Stomach smooth muscle (tissue), 2 donors: ENCODE measurements around the gene ERFE.

Source experiments
- H3K27ac ChIP-seq: one replicate; pipeline ENCODE4 v1.7.0; 2013; ENCODE audit warnings: mild to moderate bottlenecking, low read length, inconsistent platforms
- H3K27me3 ChIP-seq, 2 donors: one replicate each; pipeline ENCODE4 v1.7.0; 2013; ENCODE audit warnings: low read length in 2 of 2; ENCODE audit not compliant: insufficient read depth in 2 of 2, control insufficient read depth in 1 of 2
- H3K36me3 ChIP-seq, 2 donors: one replicate each; pipeline ENCODE4 v1.7.0; 2013; ENCODE audit warnings: low read length in 2 of 2; ENCODE audit not compliant: control insufficient read depth in 2 of 2, insufficient read depth in 2 of 2
- H3K4me1 ChIP-seq: one replicate; pipeline ENCODE4 v1.7.0; 2013; ENCODE audit warnings: low read length; ENCODE audit not compliant: control insufficient read depth, insufficient read depth
- H3K4me3 ChIP-seq, 2 donors: one replicate each; pipeline ENCODE4 v1.7.0; 2013; ENCODE audit warnings: low read length in 2 of 2
- H3K9ac ChIP-seq, 2 donors: one replicate each; pipeline ENCODE4 v1.7.0; 2013; ENCODE audit warnings: low read length in 2 of 2, mild to moderate bottlenecking in 1 of 2
- H3K9me3 ChIP-seq, 2 donors: one replicate each; pipeline ENCODE4 v1.7.0; 2013; ENCODE audit warnings: low read length in 2 of 2; ENCODE audit not compliant: control insufficient read depth in 2 of 2
- donor health status: healthy.
- donor health status: Pancreatic carcinoma.

Gene ERFE

DNA sequence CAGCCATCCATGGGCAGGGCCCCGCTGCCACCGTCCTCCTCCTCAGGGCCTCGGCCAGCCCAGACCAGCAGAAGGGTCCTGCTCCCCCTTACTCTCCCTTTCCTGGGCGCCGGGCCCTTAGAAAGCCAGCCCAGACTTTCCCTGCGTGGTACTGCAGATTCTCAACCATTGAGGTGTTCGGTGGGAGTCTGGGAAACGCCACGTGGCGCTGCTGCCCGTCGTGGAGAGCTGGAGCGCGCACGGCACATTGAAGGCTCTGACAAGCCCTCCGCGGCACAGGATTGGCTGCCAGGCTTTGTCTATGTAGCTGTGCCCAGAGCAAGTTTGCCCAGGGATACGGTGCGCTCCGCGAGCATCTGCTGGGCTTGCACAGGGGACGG, 30.7 kb upstream of the ERFE start:
- Histone ChIP-seq H3K4me3 (no peak overlapping the region), H3K9me3 (no peaks in the 10 kb centered on the region), H3K27me3 (peaks cover 0 to 2% of the 10 kb centered on the region in 2 donors), H3K9ac (no peak overlapping the region), H3K36me3 (no peaks in the 10 kb centered on the region), H3K27ac (no peak overlapping the region), H3K4me1 (peaks cover 6% of the 10 kb centered on the region)

DNA sequence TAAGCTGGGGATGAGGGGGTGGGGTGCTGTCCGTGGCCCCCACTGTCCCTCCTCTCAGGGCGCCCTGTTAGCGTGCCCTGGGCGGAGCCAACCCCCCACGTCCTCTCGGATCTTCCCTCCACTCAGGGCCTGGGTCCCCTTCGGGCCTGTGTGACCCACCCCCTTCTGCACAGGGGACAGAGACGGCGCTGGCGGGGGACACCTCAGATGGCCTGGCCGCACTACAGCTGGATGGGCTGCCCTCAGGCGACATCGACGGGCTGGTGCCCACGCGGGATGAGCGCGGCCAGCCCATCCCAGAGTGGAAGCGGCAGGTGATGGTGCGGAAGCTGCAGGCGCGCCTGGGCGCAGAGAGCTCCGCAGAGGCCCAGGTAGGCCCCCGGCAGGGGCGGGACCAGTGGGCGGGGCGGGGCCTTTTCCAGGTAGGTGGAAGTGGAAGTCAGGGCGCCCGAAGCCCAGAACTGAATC, 30.2 kb upstream of the ERFE start:
- H3K9ac ChIP-seq: no peak overlapping the region
- H3K27me3 ChIP-seq: peaks cover 0 to 2% of the 10 kb centered on the region in 2 donors
- no peak overlapping the region for H3K4me3 ChIP-seq
- H3K9me3 ChIP-seq: no peaks in the 10 kb centered on the region
- H3K4me1 ChIP-seq: peaks cover 6% of the 10 kb centered on the region
- no peak overlapping the region for H3K27ac ChIP-seq
- no peaks in the 10 kb centered on the region for H3K36me3 ChIP-seq

DNA sequence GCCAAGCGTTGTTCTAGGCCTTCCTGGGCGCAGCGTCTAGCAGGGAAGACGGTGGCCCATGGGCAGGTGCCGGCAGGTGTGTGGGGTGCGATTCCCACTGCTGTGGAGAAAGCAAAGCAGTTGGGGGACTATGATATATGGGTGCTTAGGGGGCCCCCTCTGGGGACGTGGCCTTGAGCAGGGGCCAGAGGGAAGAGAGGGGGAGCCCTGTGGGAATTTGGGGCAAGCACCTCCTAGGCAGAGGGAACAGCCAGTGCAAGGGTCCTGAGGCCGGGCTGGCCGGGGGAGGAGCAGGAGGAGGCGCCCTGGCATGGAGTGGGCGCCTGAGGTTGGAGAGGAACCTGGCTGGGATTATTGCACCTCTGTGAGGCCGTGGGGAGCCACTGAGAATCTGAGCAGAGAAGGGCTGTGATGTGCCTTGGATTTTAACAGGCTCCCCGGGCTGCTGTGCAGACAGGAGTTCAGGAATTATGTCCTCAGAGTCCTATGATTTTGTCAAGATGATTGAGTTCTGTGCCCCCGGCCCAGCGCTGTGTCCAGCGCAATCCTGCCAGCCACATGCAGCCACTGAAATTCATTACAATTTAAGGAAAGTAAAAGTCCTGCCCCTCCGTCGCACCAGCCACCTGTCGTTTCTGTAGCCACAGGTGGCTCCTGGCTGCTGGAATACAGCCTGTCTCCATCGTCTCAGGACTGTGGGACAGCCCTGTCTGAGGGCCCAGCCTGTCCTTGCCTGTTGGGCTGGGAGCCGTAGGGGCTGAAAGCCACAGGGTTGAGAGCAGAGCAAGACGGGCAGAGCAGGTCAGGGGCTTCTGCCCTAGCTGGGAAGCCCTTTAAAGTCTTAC, 29.4 kb upstream of the ERFE start:
- H3K4me3 ChIP-seq: no peak overlapping the region
- H3K4me1 ChIP-seq: peaks cover 6% of the 10 kb centered on the region
- no peaks in the 10 kb centered on the region for H3K9me3 ChIP-seq
- H3K9ac ChIP-seq: no peak overlapping the region
- no peak overlapping the region for H3K27ac ChIP-seq
- no peaks in the 10 kb centered on the region for H3K36me3 ChIP-seq
- peaks cover 0 to 2% of the 10 kb centered on the region in 2 donors for H3K27me3 ChIP-seq

DNA sequence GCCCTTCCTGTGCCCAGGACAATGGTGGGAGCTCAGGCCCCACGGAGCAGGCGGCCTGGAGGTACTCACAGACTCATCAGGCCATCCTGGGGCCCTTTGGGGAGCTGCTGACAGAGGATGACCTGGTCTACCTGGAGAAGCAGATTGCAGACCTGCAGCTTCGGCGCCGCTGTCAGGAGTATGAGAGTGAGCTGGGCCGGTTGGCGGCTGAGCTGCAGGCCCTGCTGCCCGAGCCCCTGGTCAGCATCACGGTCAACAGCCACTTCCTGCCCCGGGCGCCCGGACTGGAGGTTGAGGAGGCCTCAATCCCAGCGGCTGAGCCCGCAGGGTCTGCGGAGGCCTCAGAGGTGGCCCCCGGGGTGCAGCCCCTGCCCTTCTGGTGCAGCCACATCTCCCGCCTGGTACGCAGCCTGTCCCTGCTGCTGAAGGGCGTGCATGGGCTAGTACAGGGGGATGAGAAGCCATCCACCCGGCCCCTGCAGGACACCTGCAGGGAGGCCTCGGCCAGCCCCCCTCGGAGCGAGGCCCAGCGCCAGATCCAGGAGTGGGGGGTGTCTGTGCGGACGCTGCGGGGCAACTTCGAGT, 28.6 kb upstream of the ERFE start:
- Histone ChIP-seq H3K4me3 (no peak overlapping the region), H3K9ac (no peak overlapping the region), H3K9me3 (no peaks in the 10 kb centered on the region), H3K27me3 (peaks cover 0 to 2% of the 10 kb centered on the region in 2 donors), H3K4me1 (peaks cover 6% of the 10 kb centered on the region), H3K36me3 (no peaks in the 10 kb centered on the region), H3K27ac (no peak overlapping the region)

DNA sequence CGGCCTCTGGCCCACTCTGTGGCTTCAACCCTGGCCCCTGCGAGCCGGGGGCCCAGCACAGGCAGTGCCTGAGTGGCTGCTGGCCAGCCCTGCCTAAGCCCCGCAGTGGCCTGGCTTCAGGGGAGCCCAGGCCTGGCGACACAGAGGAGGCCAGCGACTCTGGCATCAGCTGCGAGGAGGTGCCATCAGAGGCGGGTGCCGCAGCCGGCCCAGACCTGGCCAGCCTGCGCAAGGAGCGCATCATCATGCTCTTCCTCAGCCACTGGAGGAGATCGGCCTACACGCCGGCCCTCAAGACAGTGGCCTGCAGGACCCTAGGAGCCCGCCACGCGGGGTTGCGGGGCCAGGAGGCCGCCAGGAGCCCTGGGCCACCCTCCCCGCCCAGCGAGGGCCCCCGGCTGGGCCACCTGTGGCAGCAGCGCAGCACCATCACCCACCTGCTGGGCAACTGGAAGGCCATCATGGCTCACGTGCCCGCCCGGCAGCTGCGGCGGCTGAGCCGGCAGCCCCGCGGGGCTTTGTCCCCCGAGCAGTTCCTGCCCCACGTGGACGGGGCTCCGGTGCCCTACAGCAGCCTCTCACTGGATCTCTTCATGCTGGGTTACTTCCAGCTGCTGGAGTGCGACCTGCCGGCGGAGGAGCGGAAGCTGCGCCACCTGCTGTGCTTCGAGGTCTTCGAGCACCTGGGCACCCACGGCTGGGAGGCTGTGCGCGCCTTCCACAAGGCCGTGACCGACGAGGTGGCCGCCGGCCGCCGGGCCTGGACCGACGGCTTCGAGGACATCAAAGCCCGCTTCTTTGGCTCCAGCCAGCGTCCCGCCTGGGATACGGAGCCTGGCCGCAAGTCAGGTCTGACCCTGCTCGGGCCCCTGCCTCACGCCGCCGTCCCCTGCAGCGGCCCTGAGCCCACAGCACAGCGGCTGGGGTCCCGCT, 27.8 kb upstream of the ERFE start:
- Histone ChIP-seq H3K36me3 (no peaks in the 10 kb centered on the region), H3K9ac (no peak overlapping the region), H3K9me3 (no peaks in the 10 kb centered on the region), H3K27ac (no peak overlapping the region), H3K27me3 (peaks cover 0 to 2% of the 10 kb centered on the region in 2 donors), H3K4me3 (no peak overlapping the region), H3K4me1 (peaks cover 6% of the 10 kb centered on the region)

DNA sequence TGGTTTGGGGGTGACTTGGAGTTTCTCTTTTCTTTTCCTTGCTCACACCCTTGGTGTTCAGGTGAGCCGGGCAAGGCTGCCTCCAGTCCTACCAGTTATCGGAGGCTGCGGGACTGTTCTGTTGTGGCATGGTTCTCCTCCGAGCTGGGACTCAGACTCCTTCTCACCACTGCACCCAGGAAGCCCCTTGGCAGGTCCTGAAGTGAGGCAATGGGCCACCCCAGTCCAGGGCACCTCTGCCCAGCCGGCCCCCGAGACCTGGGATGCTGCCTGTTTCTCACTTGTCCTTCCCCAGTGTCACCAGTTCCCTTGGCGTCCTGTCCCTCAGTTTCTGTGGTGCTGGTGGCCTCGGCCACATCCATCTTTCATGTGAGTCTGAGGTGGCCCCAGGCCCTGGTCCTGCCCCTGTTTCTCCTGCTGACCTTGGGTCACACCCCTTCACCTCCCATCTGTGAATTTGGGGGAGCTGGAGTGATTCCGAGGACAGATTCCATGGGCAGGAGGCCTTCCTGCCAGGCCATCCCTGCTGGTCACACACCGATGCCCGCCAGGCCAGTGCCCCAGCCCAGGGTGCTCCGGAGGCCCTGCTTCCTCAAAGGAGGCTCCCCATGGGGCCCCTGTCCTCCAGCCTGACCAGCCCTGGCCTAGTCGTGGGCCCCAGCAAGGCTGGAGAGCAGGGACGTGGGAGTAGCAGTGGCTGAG, 26.9 kb upstream of the ERFE start:
- H3K4me3 ChIP-seq: no peak overlapping the region
- no peak overlapping the region for H3K9ac ChIP-seq
- no peak overlapping the region for H3K27ac ChIP-seq
- H3K4me1 ChIP-seq: peaks cover 3% of the 10 kb centered on the region
- no peaks in the 10 kb centered on the region for H3K36me3 ChIP-seq
- H3K9me3 ChIP-seq: no peaks in the 10 kb centered on the region
- no peaks in the 10 kb centered on the region for H3K27me3 ChIP-seq

DNA sequence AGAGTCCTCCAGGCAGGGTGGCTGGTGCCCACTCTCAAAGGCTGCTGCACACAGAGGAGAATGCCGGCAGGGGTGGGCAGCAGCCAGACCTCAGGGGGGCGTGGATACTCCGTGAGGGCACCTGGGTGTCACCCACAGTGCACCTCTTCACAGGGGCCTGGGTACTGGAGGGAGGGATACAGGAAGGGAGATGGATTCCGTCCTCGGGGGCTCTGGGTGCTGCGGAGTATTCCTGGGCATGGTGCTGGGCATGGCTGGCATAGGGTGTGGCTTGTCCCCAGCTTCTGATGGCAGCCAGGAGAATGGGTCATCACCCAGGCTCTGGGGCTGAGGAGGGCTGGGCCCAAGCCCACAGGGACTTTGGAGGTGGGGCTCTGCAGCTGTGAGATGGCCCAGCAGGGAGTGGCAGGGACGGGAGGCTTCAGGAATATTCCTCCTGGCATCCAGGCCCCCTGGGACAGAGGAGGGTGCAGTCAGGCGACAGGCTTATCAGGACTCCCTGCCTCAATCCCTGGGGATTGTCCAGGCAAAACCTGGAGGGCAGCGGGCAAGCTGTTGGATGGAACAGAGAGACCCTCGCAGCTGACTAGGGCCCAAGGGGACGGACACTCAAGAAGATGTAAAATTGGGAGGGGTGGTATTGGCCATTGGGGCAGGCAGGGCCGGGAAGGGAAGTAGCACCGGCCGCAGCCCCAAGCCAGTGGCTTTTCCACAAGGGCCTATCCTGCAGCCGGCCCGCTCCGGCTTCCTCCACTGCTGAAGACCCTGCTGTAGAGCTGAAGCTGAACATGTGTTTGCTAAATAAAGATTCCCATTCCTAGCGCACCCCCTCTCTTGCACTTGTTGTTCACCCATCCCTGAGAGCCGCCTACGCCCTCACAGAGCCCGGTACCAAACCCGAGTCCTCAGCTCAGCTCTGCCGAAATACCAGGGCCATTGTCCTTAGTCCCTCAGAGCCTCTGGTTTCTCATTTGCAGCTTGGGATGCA, 26.0 kb upstream of the ERFE start:
- no peaks in the 10 kb centered on the region for H3K36me3 ChIP-seq
- H3K9ac ChIP-seq: no peak overlapping the region

DNA sequence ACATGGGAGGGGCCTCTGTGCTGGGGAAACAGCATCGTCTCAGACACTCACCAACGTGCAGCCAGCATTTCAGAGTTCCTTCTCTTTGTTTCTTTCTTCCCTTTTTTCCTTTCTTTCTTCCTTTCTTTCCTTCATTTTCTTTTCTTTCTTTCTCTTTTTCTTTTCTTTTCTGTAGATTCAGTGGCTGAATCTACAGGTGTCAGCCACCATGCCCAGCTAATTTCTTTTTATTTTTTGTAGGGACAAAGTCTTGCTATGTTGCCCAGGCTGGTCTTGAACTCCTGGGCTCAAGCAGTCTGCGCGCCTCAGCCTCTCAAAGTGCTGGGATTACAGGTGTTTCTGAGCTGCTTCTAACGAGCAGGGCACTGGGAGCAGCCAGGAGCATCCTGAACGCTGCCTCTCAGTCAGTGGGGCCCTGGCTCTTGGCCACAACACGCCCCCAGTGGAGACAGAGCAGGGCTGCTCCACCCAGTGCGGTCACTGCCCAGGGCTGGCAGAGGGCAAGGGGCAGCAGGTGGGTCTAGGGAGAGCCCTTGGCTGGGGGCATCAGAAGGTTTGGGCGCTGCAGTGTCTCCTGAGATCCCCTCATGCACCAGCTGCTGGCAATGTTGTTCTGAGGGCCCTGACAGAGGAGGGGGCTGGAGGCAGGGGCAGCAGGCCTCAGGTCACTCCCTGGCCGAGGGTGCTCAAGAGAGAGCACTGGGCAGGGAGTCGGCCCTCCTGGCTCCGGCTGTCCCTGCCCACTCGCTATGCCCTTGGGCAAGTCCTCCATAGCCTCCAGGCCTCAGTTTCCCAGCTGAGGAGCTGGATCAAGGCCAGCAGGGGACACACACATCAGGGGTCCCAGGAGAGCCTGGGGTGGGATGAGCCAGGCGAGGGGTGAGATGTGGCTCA, 25.0 kb upstream of the ERFE start:
- no peak overlapping the region for H3K27ac ChIP-seq
- no peaks in the 10 kb centered on the region for H3K27me3 ChIP-seq
- no peak overlapping the region for H3K9ac ChIP-seq
- no peaks in the 10 kb centered on the region for H3K9me3 ChIP-seq
- H3K4me3 ChIP-seq: no peak overlapping the region
- H3K36me3 ChIP-seq: no peaks in the 10 kb centered on the region
- H3K4me1 ChIP-seq: peaks cover 10% of the 10 kb centered on the region

More for the DNA sequence above, 26.0 kb upstream of the ERFE start:
- peaks cover 1% of the 10 kb centered on the region for H3K4me1 ChIP-seq
- H3K27ac ChIP-seq: no peak overlapping the region
- no peaks in the 10 kb centered on the region for H3K9me3 ChIP-seq
- H3K4me3 ChIP-seq: no peak overlapping the region
- H3K27me3 ChIP-seq: no peaks in the 10 kb centered on the region

DNA sequence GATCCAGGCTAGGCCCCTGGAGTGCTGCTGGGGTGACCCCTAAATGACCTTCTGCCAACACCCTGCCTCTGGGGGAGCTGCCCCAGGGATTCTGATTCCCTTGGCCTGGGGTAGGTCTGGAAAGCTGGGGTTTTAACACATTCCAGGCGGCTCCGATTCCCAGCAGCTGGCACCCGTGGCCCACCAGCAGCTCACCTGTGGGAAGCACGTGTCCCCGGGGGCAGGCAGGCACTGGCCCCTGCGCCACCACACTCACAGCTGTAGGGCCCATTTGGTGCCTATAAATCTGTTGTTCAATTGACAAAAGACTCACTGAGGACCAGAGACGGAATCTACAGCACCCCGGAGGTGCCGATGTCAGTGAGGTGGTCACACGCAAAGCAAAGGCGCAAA, 24.4 kb upstream of the ERFE start:
- Histone ChIP-seq H3K27me3 (no peaks in the 10 kb centered on the region), H3K9me3 (no peaks in the 10 kb centered on the region), H3K36me3 (no peaks in the 10 kb centered on the region), H3K9ac (no peak overlapping the region), H3K4me1 (peaks cover 15% of the 10 kb centered on the region), H3K4me3 (no peak overlapping the region), H3K27ac (no peak overlapping the region)
